IPS-15b (cell line): ENCODE data around the gene CNOT3.
"Not testable (repeated sequence)": the region's sequence is repeated elsewhere in the genome, so short reads cannot be mapped to it uniquely, and the experiment has no call there.

Experiments
- H3K27me3 ChIP-seq: one replicate; pipeline ENCODE4 v1.6.1; 2013; ENCODE audit warnings: low read length; ENCODE audit not compliant: control insufficient read depth, insufficient read depth
- H3K36me3 ChIP-seq: one replicate; pipeline ENCODE4 v1.6.1; 2013; ENCODE audit warnings: low read length; ENCODE audit not compliant: control insufficient read depth, insufficient read depth
- H3K4me1 ChIP-seq: one replicate; pipeline ENCODE4 v1.6.1; 2013; ENCODE audit warnings: mild to moderate bottlenecking, low read length; ENCODE audit not compliant: control insufficient read depth, insufficient read depth
- H3K4me3 ChIP-seq: one replicate; pipeline ENCODE4 v1.5.1; 2013; ENCODE audit warnings: low read depth, low read length
- H3K9ac ChIP-seq: one replicate; pipeline ENCODE4 v1.6.1; 2013; ENCODE audit warnings: low read depth, mild to moderate bottlenecking, low read length
- H3K9me3 ChIP-seq: one replicate; pipeline ENCODE4 v1.6.1; 2013; ENCODE audit warnings: mild to moderate bottlenecking, low read length; ENCODE audit not compliant: control insufficient read depth, insufficient read depth

CNOT3 gene

DNA sequence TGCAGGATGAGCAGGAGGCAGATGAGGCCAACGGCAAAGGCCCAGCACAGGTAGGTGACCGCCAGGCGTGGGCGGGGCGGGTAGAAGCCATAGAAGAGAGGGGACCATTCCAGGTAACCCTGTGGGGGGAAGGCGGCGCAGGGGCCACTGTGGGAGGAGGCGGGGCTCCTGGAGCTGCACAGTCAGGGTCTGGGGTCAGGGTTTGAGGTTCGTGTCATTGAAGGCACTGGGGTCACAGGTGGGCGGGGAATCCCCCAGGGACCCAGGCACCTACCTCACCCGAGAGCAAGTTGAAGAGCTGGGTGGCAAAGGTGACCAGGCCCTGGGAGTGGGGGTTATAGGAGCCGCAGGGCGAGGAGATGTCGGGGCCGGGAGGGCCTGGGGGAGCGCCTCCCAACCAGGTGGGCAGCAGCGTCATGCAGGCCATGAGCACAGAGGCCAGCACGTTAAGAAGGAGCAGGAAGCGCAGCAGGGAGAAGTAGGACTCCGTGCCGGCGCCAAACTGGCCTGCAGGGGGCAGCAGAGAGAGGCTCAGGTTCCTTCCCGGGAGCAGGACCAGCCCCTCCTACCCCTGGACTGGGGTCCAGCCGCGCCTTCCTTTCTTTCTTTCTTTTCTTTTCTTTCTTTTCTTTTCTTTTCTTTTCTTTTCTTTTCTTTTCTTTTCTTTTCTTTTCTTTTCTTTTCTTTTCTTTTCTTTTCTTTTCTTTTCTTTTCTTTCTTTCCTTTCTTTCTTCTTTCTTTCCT, 30.8 kb downstream of the CNOT3 start:
- H3K9ac ChIP-seq, result no peak overlapping the region
- H3K36me3 ChIP-seq, result no peaks in the 10 kb centered on the region
- H3K4me1 ChIP-seq, result peaks cover 3% of the 10 kb centered on the region
- no peaks in the 10 kb centered on the region for H3K9me3 ChIP-seq
- peaks cover 4% of the 10 kb centered on the region for H3K27me3 ChIP-seq
- H3K4me3 ChIP-seq, result no peak overlapping the region

- H3K9me3 ChIP-seq, result no peaks in the 10 kb centered on the region
- H3K4me3 ChIP-seq, result no peak overlapping the region
- no peaks in the 10 kb centered on the region for H3K27me3 ChIP-seq
- no peaks in the 10 kb centered on the region for H3K36me3 ChIP-seq
- no peak overlapping the region for H3K9ac ChIP-seq
- peaks cover 3% of the 10 kb centered on the region for H3K4me1 ChIP-seq
Observed at GRCh38 chr19:54169149-54169740, 31.7 kb downstream of the CNOT3 start.

GRCh38 chr19:54171736-54172431, 34.3 kb downstream of the CNOT3 start:
- not testable (repeated sequence) for H3K9me3 ChIP-seq, H3K9ac ChIP-seq, H3K27me3 ChIP-seq, H3K4me1 ChIP-seq, H3K36me3 ChIP-seq
- H3K4me3 ChIP-seq, result peak overlapping the region; percentile 22

DNA sequence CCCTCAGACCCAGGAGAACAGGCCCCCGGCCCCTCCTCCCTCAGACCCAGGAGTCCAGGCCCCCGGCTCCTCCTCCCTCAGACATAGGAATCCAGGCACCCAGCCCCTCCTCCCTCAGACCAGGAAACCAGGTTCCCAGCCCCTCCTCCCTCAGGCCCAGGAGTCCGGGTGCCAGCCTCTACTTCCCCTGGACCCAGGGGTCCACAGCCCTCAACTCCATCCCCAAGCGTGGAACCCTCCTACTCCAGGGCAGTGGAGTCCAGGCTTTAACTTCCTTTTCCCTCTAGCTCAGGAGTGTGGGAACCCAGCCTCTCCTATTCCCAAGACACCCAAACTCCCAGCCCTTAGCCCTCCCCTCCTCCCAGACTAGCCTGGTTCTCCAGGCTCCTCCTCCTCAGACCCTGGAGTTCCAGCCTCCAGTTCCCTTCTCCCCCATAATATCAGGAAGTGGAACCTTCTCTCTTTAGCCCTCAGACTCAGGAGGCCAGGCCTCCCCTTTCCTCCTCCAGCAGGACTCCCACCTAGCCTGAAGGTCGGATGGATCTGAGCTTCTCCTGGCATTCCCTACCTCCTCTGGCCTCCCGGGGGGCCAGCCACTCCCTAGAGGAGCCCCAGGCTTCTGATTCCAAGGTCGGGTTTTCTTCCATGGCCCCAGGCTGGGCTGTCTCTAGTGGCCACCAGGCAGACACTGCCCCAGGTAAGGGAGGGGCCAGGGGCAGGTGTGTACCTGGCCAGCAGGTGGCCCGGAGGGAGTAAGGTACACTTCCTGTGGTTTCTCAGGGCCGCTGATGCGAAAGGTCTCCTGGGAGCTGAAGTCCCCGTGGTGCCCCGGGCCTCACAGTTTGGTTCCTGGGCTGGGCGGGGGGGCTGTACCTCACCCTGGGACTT, 35.2 kb downstream of the CNOT3 start, which contains the start of gene TMC4:
Gene TMC4 (minus strand): TSS at position 690 of the 888 bp plus-strand sequence. CDS start 43 bp downstream, at position 647.
- Histone ChIP-seq H3K9ac (peak within 1 kb of the TSS; percentile 76), H3K9me3 (no peaks in the 10 kb centered on the region), H3K36me3 (peaks cover 6% of the 10 kb centered on the region), H3K4me3 (peak within 1 kb of the TSS; percentile 77), H3K27me3 (no peaks in the 10 kb centered on the region), H3K4me1 (peaks cover 3% of the 10 kb centered on the region)

GRCh38 chr19:54173359-54173699, 35.8 kb downstream of the CNOT3 start:
- Histone ChIP-seq H3K4me1 (peaks cover 3% of the 10 kb centered on the region), H3K36me3 (peaks cover 6% of the 10 kb centered on the region), H3K9me3 (no peaks in the 10 kb centered on the region), H3K9ac (no peak overlapping the region), H3K4me3 (peak overlapping the region; percentile 77), H3K27me3 (no peaks in the 10 kb centered on the region)

- Histone ChIP-seq H3K9ac (no peak overlapping the region), H3K4me1 (peaks cover 3% of the 10 kb centered on the region), H3K27me3 (no peaks in the 10 kb centered on the region), H3K9me3 (no peaks in the 10 kb centered on the region), H3K4me3 (no peak overlapping the region), H3K36me3 (peaks cover 6% of the 10 kb centered on the region)
Observed at GRCh38 chr19:54173951-54174834, 36.6 kb downstream of the CNOT3 start.

GRCh38 chr19:54178581-54179261, 41.2 kb downstream of the CNOT3 start:
- Histone ChIP-seq H3K27me3 (no peaks in the 10 kb centered on the region), H3K36me3 (peaks cover 11% of the 10 kb centered on the region), H3K9ac (no peak overlapping the region), H3K9me3 (no peaks in the 10 kb centered on the region), H3K4me3 (no peak overlapping the region), H3K4me1 (no peaks in the 10 kb centered on the region)

DNA sequence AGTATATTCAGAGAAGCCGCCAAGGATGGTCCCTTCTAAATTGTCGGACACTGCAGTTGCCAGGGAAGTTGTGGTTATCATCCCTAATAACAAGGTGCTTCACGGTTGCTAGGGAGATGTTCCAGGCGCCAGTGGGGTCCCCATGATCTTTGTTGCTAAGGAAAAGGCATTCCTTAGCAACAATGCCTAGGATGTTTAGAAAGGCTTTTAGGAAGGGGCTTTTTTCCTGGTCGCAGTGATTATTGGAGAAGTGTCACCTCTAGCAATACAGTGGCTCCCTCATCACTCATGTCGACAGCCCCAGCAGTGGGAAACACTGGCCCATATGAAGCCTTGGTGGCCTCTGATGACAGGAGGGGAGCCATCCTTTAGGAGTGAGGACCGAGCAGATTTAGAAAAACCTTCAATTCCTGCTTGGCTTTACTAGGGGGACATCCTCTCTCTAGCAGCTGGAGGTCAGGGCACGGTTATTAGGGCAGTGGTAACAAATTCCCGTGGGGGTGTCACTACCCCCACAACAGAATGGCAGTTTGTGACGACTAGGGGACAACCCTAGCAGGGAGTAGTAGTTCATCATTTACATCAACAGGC, 41.8 kb downstream of the CNOT3 start:
- no peaks in the 10 kb centered on the region for H3K4me1 ChIP-seq
- no peaks in the 10 kb centered on the region for H3K27me3 ChIP-seq
- H3K9me3 ChIP-seq, result no peaks in the 10 kb centered on the region
- H3K36me3 ChIP-seq, result peaks cover 11% of the 10 kb centered on the region
- H3K4me3 ChIP-seq, result no peak overlapping the region
- H3K9ac ChIP-seq, result no peak overlapping the region

GRCh38 chr19:54179921-54180461, 42.4 kb downstream of the CNOT3 start:
- Histone ChIP-seq H3K4me3 (no peak overlapping the region), H3K36me3 (peaks cover 11% of the 10 kb centered on the region), H3K4me1 (no peaks in the 10 kb centered on the region), H3K27me3 (no peaks in the 10 kb centered on the region), H3K9me3 (no peaks in the 10 kb centered on the region), H3K9ac (no peak overlapping the region)

DNA sequence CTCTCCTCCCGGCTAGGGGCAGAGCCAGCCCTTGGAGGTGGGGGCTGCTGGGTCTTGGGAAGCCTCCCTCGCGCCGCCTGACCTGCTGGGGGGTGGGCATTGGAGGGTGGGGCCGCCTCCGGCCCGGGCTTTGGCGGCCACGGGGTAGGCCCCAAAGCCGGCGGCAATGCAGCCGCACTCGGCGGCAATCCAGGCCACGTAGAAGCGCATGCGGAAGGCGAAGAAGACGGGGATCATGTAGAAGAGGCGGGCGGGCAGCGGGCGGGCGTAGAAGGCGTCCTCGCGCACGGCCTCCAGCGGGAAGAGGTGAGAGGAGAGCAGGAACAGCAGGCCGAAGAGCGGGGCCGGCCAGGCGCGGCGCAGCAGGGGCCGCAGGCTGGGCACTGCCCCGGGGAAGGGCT, 43.1 kb downstream of the CNOT3 start:
- H3K4me1 ChIP-seq, result no peaks in the 10 kb centered on the region
- H3K4me3 ChIP-seq, result no peak overlapping the region
- no peaks in the 10 kb centered on the region for H3K9me3 ChIP-seq
- no peaks in the 10 kb centered on the region for H3K27me3 ChIP-seq
- peaks cover 11% of the 10 kb centered on the region for H3K36me3 ChIP-seq
- no peak overlapping the region for H3K9ac ChIP-seq
